ENCODE data around the gene COG4. TPM values are rescaled to one million over a fixed set of nuclear protein-coding genes. Genes with fewer than 3 reads are reported as not detected.

Gene COG4
- total RNA-seq, 1 donor from 2014 or later: 70.8 TPM

DNA sequence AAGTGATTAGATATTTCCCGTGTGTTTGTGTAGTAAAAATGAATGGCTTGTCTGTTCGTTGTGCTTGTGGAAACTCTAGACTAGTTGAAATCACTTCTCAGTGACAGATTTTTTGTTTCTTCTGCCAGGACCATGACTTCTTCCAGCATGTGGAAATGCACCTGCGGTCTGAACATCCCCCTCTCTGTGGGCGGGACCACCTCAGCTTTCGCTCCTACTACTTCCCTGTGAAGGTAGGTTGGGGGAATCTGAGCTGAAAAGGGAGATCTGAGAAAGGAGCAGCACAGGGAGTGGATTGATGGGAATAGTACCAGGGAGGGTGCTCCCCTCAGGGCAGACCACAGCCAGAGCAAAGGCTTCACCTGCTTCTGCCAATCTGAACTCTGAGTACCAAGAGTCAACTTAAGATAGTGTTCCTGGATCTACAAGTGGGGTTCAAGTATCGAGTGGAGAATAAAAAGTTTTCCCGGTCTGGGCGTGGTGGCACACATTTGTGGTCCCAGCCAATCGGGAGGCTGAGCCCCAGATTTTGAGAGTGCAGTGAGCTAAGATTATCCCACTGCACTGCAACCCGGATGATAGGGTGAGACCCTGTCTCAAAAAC is 47.7 kb upstream of the COG4 start:
- no peak for DNase-seq
- H3K9me3 Mint-ChIP-seq (ENCODE audit: unreplicated experiment): peaks cover 2% of the 10 kb centered on the region
- H3K27me3 Mint-ChIP-seq (ENCODE audit: unreplicated experiment): peaks cover 5% of the 10 kb centered on the region
- no peaks in the 10 kb centered on the region for H3K36me3 Mint-ChIP-seq (ENCODE audit: unreplicated experiment)
- H3K27ac Mint-ChIP-seq (ENCODE audit: unreplicated experiment): no peak overlapping the region
- no peak overlapping the region for H3K4me3 Mint-ChIP-seq (ENCODE audit: unreplicated experiment)
- TF ChIP-seq, protein P1, sequence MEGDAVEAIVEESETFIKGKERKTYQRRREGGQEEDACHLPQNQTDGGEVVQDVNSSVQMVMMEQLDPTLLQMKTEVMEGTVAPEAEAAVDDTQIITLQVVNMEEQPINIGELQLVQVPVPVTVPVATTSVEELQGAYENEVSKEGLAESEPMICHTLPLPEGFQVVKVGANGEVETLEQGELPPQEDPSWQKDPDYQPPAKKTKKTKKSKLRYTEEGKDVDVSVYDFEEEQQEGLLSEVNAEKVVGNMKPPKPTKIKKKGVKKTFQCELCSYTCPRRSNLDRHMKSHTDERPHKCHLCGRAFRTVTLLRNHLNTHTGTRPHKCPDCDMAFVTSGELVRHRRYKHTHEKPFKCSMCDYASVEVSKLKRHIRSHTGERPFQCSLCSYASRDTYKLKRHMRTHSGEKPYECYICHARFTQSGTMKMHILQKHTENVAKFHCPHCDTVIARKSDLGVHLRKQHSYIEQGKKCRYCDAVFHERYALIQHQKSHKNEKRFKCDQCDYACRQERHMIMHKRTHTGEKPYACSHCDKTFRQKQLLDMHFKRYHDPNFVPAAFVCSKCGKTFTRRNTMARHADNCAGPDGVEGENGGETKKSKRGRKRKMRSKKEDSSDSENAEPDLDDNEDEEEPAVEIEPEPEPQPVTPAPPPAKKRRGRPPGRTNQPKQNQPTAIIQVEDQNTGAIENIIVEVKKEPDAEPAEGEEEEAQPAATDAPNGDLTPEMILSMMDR (IDR thresholded peaks at IDR 0.05; ENCODE audit: partially characterized antibody, unreplicated experiment): no peak
- H3K4me1 Mint-ChIP-seq (ENCODE audit: low read depth, unreplicated experiment): no peaks in the 10 kb centered on the region

DNA sequence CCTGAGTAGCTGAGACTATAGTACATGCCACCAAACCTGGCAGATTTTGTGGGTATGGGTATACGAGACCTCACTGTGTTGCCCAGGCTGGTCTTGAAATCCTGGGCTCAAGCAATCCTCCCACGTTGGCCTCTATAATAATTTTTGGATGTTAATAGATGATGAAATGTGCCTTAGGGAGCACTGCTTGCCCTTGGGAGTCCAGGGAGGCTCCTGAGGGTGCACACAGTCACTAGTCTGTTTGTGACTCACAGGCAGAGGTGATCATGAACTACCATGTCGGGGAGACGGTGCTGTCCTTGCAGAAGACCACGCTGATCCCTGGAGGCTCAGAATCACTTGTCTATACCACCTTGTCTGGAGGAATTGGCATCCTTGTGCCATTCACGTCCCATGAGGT is 46.4 kb upstream of the COG4 start:
- no peak overlapping the region for H3K4me3 Mint-ChIP-seq (ENCODE audit: unreplicated experiment)
- H3K9me3 Mint-ChIP-seq (ENCODE audit: unreplicated experiment): no peaks in the 10 kb centered on the region
- H3K4me1 Mint-ChIP-seq (ENCODE audit: low read depth, unreplicated experiment): no peaks in the 10 kb centered on the region
- no peak for DNase-seq
- no peak overlapping the region for H3K27ac Mint-ChIP-seq (ENCODE audit: unreplicated experiment)
- TF ChIP-seq, protein P1 (IDR thresholded peaks at IDR 0.05; ENCODE audit: partially characterized antibody, unreplicated experiment): no peak
- H3K36me3 Mint-ChIP-seq (ENCODE audit: unreplicated experiment): no peaks in the 10 kb centered on the region
- peaks cover 3% of the 10 kb centered on the region for H3K27me3 Mint-ChIP-seq (ENCODE audit: unreplicated experiment)

GRCh38 chr16:70568601-70569237 is 45.4 kb upstream of the COG4 start:
- Mint-ChIP-seq H3K27ac (ENCODE audit: unreplicated experiment) (no peak overlapping the region), H3K27me3 (ENCODE audit: unreplicated experiment) (peaks cover 3% of the 10 kb centered on the region), H3K9me3 (ENCODE audit: unreplicated experiment) (no peaks in the 10 kb centered on the region), H3K36me3 (ENCODE audit: unreplicated experiment) (no peaks in the 10 kb centered on the region), H3K4me1 (ENCODE audit: low read depth, unreplicated experiment) (no peaks in the 10 kb centered on the region), H3K4me3 (ENCODE audit: unreplicated experiment) (no peak overlapping the region)
- TF ChIP-seq, protein P1 (IDR thresholded peaks at IDR 0.05; ENCODE audit: partially characterized antibody, unreplicated experiment): no peak
- DNase-seq: no peak

GRCh38 chr16:70565053-70565452 is 41.7 kb upstream of the COG4 start:
- H3K9me3 Mint-ChIP-seq (ENCODE audit: unreplicated experiment): no peaks in the 10 kb centered on the region
- no peak for DNase-seq
- no peaks in the 10 kb centered on the region for H3K36me3 Mint-ChIP-seq (ENCODE audit: unreplicated experiment)
- H3K27ac Mint-ChIP-seq (ENCODE audit: unreplicated experiment): no peak overlapping the region
- no peaks in the 10 kb centered on the region for H3K4me1 Mint-ChIP-seq (ENCODE audit: low read depth, unreplicated experiment)
- no peak overlapping the region for H3K4me3 Mint-ChIP-seq (ENCODE audit: unreplicated experiment)
- H3K27me3 Mint-ChIP-seq (ENCODE audit: unreplicated experiment): peaks cover 3% of the 10 kb centered on the region
- TF ChIP-seq, protein P1 (IDR thresholded peaks at IDR 0.05; ENCODE audit: partially characterized antibody, unreplicated experiment): no peak

DNA sequence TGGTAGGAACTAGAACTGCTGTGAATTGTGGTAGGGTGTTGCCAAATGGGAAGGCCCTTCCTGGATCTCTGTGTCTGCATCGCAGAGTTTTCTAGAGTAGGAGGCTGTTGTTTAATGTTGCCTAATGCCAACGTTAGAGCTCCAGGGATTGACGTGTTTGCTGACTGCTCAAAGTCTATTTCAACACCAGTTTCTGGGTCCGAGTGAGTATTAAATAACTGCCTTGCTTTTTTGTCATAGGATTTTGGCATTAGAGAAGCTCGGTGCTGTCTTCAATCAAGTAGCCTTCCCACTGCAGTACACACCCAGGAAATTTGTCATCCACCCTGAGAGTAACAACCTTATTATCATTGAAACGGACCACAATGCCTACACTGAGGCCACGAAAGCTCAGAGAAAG is 40.3 kb upstream of the COG4 start:
- Mint-ChIP-seq H3K9me3 (ENCODE audit: unreplicated experiment) (no peaks in the 10 kb centered on the region), H3K36me3 (ENCODE audit: unreplicated experiment) (no peaks in the 10 kb centered on the region), H3K27me3 (ENCODE audit: unreplicated experiment) (peaks cover 3% of the 10 kb centered on the region), H3K27ac (ENCODE audit: unreplicated experiment) (no peak overlapping the region), H3K4me3 (ENCODE audit: unreplicated experiment) (no peak overlapping the region), H3K4me1 (ENCODE audit: low read depth, unreplicated experiment) (no peaks in the 10 kb centered on the region)
- DNase-seq: no peak
- TF ChIP-seq, protein P1 (IDR thresholded peaks at IDR 0.05; ENCODE audit: partially characterized antibody, unreplicated experiment): no peak

Data from glutamatergic neuron (in vitro differentiated cells).